Choroid plexus epithelial cell (primary cell): ENCODE data around the gene MTO1.
"Not testable (repeated sequence)": the region's sequence is repeated elsewhere in the genome, so short reads cannot be mapped to it uniquely, and the experiment has no call there.

Experiments used
- DNase-seq: peaks from one replicate; pipeline ENCODE4 v3.0.0-alpha.2; 2010; ENCODE audit warnings: low read depth
- H3K4me3 ChIP-seq: 2 replicates; pipeline ENCODE4 v1.5.1; 2011; ENCODE audit warnings: low read depth, mild to moderate bottlenecking, control low read depth, low read length, moderate library complexity
- CTCF ChIP-seq: conservative IDR thresholded peaks from 2 replicates; pipeline ENCODE4 v1.5.1; 2011; ENCODE audit warnings: low read depth, mild to moderate bottlenecking, control low read depth, inconsistent platforms, low read length, moderate library complexity

MTO1 gene

GRCh38 chr6:73451223-73452106 is 10.1 kb upstream of the MTO1 start:
- peak overlapping the region; percentile 71 for H3K4me3 ChIP-seq
- peak; percentile 63 for DNase-seq
- TF ChIP-seq CTCF: no peak

- no peak for TF ChIP-seq CTCF
- H3K4me3 ChIP-seq: peak within 1 kb of the TSS; percentile 71
- DNase-seq: peak; percentile 51
Observed at GRCh38 chr6:73452107-73452461, 9.5 kb upstream of the MTO1 start, which contains the start of gene CGAS. TSS of gene CGAS (minus strand) at chr6:73452297. CDS start at chr6:73452181, 116 bp downstream.

GRCh38 chr6:73455865-73456629 is 5.5 kb upstream of the MTO1 start:
- no peak for TF ChIP-seq CTCF
- no peak overlapping the region for H3K4me3 ChIP-seq
- DNase-seq: peak; percentile 74

- not testable (repeated sequence) for H3K4me3 ChIP-seq, DNase-seq
Observed at GRCh38 chr6:73459474-73459873, 2.1 kb upstream of the MTO1 start.

GRCh38 chr6:73460056-73460455 is 1.5 kb upstream of the MTO1 start:
- H3K4me3 ChIP-seq: no peak overlapping the region
- TF ChIP-seq CTCF: no peak
- no peak for DNase-seq

GRCh38 chr6:73471686-73472290 is 10.3 kb downstream of the MTO1 start:
- no peak overlapping the region for H3K4me3 ChIP-seq
- DNase-seq: no peak
- no peak for TF ChIP-seq CTCF

- TF ChIP-seq CTCF: no peak
- DNase-seq: no peak
- H3K4me3 ChIP-seq: no peak overlapping the region
Observed at GRCh38 chr6:73476723-73477122, 15.2 kb downstream of the MTO1 start.
